Measurements from ENCODE around the gene SKA3. TPM values are rescaled to one million over a fixed set of nuclear protein-coding genes. Genes with fewer than 3 reads are reported as not detected.

Gene SKA3
- total RNA-seq, 1 donor from 2014 or later = 7.9 TPM

- Mint-ChIP-seq H3K36me3 (ENCODE audit: low read depth, unreplicated experiment) (no peaks in the 10 kb centered on the region), H3K27ac (ENCODE audit: unreplicated experiment) (no peak overlapping the region), H3K4me1 (ENCODE audit: unreplicated experiment) (peaks cover 2% of the 10 kb centered on the region), H3K9me3 (ENCODE audit: unreplicated experiment) (no peaks in the 10 kb centered on the region), H3K27me3 (ENCODE audit: unreplicated experiment) (peaks cover 6% of the 10 kb centered on the region), H3K4me3 (ENCODE audit: unreplicated experiment) (no peak overlapping the region)
- DNase-seq (ENCODE audit: low spot score) = no peak
- no peak for TF ChIP-seq CTCF (IDR thresholded peaks at IDR 0.05; ENCODE audit: unreplicated experiment)
Measured at GRCh38 chr13:21115231-21115630, 61.1 kb downstream of the SKA3 start.

GRCh38 chr13:21111546-21111945 lies 64.8 kb downstream of the SKA3 start:
- Mint-ChIP-seq H3K4me3 (ENCODE audit: unreplicated experiment) (no peak overlapping the region), H3K9me3 (ENCODE audit: unreplicated experiment) (no peaks in the 10 kb centered on the region), H3K4me1 (ENCODE audit: unreplicated experiment) (peaks cover 2% of the 10 kb centered on the region), H3K27ac (ENCODE audit: unreplicated experiment) (no peak overlapping the region), H3K27me3 (ENCODE audit: unreplicated experiment) (peaks cover 6% of the 10 kb centered on the region), H3K36me3 (ENCODE audit: low read depth, unreplicated experiment) (no peaks in the 10 kb centered on the region)
- no peak for DNase-seq (ENCODE audit: low spot score)
- TF ChIP-seq CTCF (IDR thresholded peaks at IDR 0.05; ENCODE audit: unreplicated experiment) = no peak

- Mint-ChIP-seq H3K27ac (ENCODE audit: unreplicated experiment) (no peak overlapping the region), H3K9me3 (ENCODE audit: unreplicated experiment) (no peaks in the 10 kb centered on the region), H3K27me3 (ENCODE audit: unreplicated experiment) (peaks cover 2% of the 10 kb centered on the region), H3K36me3 (ENCODE audit: low read depth, unreplicated experiment) (no peaks in the 10 kb centered on the region), H3K4me1 (ENCODE audit: unreplicated experiment) (no peaks in the 10 kb centered on the region), H3K4me3 (ENCODE audit: unreplicated experiment) (no peak overlapping the region)
- no peak for DNase-seq (ENCODE audit: low spot score)
- no peak for TF ChIP-seq CTCF (IDR thresholded peaks at IDR 0.05; ENCODE audit: unreplicated experiment)
Measured at GRCh38 chr13:21109168-21109567, 67.2 kb downstream of the SKA3 start.

- no peak for TF ChIP-seq CTCF (IDR thresholded peaks at IDR 0.05; ENCODE audit: unreplicated experiment)
- no peaks in the 10 kb centered on the region for H3K4me1 Mint-ChIP-seq (ENCODE audit: unreplicated experiment)
- no peak for DNase-seq (ENCODE audit: low spot score)
- no peaks in the 10 kb centered on the region for H3K36me3 Mint-ChIP-seq (ENCODE audit: low read depth, unreplicated experiment)
- no peaks in the 10 kb centered on the region for H3K9me3 Mint-ChIP-seq (ENCODE audit: unreplicated experiment)
- H3K4me3 Mint-ChIP-seq (ENCODE audit: unreplicated experiment) = no peak overlapping the region
- H3K27ac Mint-ChIP-seq (ENCODE audit: unreplicated experiment) = no peak overlapping the region
- H3K27me3 Mint-ChIP-seq (ENCODE audit: unreplicated experiment) = no peaks in the 10 kb centered on the region
Measured at GRCh38 chr13:21106089-21106488, 70.3 kb downstream of the SKA3 start.

GRCh38 chr13:21104199-21105019 lies 71.9 kb downstream of the SKA3 start:
- Mint-ChIP-seq H3K9me3 (ENCODE audit: unreplicated experiment) (no peaks in the 10 kb centered on the region), H3K27me3 (ENCODE audit: unreplicated experiment) (no peaks in the 10 kb centered on the region), H3K4me1 (ENCODE audit: unreplicated experiment) (no peaks in the 10 kb centered on the region), H3K27ac (ENCODE audit: unreplicated experiment) (no peak overlapping the region), H3K36me3 (ENCODE audit: low read depth, unreplicated experiment) (no peaks in the 10 kb centered on the region), H3K4me3 (ENCODE audit: unreplicated experiment) (no peak overlapping the region)
- no peak for DNase-seq (ENCODE audit: low spot score)
- no peak for TF ChIP-seq CTCF (IDR thresholded peaks at IDR 0.05; ENCODE audit: unreplicated experiment)
